ENCODE results near the gene RPS27A. TPM values are rescaled to one million over a fixed set of nuclear protein-coding genes. Genes with fewer than 3 reads are reported as not detected.

The RPS27A gene
- total and polyA plus RNA-seq, 9 of the 15 experiments (the other 6 are each of a cell fraction or from before 2014, with no cell fraction given) = 1,383 to 3,282 (median 2,242) TPM

- no peak for TF ChIP-seq CBFA2T3 (IDR thresholded peaks at IDR 0.05)
- no peak for TF ChIP-seq ZNF589 (CRISPR knock-in tag; IDR thresholded peaks at IDR 0.05; ENCODE audit: low read depth)
- TF ChIP-seq, protein P1, sequence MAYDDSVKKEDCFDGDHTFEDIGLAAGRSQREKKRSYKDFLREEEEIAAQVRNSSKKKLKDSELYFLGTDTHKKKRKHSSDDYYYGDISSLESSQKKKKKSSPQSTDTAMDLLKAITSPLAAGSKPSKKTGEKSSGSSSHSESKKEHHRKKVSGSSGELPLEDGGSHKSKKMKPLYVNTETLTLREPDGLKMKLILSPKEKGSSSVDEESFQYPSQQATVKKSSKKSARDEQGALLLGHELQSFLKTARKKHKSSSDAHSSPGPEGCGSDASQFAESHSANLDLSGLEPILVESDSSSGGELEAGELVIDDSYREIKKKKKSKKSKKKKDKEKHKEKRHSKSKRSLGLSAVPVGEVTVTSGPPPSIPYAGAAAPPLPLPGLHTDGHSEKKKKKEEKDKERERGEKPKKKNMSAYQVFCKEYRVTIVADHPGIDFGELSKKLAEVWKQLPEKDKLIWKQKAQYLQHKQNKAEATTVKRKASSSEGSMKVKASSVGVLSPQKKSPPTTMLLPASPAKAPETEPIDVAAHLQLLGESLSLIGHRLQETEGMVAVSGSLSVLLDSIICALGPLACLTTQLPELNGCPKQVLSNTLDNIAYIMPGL (CRISPR knock-in tag; IDR thresholded peaks at IDR 0.05) = 0 out of 2 replicates have a peak, but pooled peaks have one; percentile 60
- TF ChIP-seq CBX3 (IDR thresholded peaks at IDR 0.05; ENCODE audit: borderline replicate concordance in 1 of 2, low read length in 2 of 2) = peak in 1 of 2 experiments; percentile 57; a peak in 1 of 3 replicates
- no peak for TF ChIP-seq ARHGAP35 (IDR thresholded peaks at IDR 0.05; ENCODE audit: partially characterized antibody)
- TF ChIP-seq EGR1 (conservative IDR thresholded peaks at IDR 0.05) = no peak
- TF ChIP-seq, protein P2, sequence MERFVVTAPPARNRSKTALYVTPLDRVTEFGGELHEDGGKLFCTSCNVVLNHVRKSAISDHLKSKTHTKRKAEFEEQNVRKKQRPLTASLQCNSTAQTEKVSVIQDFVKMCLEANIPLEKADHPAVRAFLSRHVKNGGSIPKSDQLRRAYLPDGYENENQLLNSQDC (CRISPR knock-in tag; IDR thresholded peaks at IDR 0.05) = 0 out of 2 replicates have a peak, but pooled peaks have one; percentile 19
- TF ChIP-seq SMARCA4 (IDR thresholded peaks at IDR 0.05) = peak; percentile 23; the same call in 1 of the 2 replicates
- TF ChIP-seq CREM (IDR thresholded peaks at IDR 0.05; ENCODE audit: low read depth) = no peak; the same call in none of the 2 replicates
- no peak for TF ChIP-seq MEF2A (IDR thresholded peaks at IDR 0.05; ENCODE audit: control insufficient read depth, low read depth, low read length)
- no peak for TF ChIP-seq ZSCAN32 (CRISPR knock-in tag; IDR thresholded peaks at IDR 0.05)
- TF ChIP-seq MAFG (tag; conservative IDR thresholded peaks at IDR 0.05) = no peak
- TF ChIP-seq ZBTB7A (IDR thresholded peaks at IDR 0.05; ENCODE audit: borderline replicate concordance, control insufficient read depth, low read depth, low read length) = peak; percentile 55; the same call in 1 of the 2 replicates
- peak; percentile 98 for TF ChIP-seq CC2D1A (IDR thresholded peaks at IDR 0.05)
- TF ChIP-seq ARNT (IDR thresholded peaks at IDR 0.05) = peak; percentile 60 to 77; a peak in 2 of 4 replicates
- TF ChIP-seq CXXC5 (CRISPR knock-in tag; IDR thresholded peaks at IDR 0.05) = peak; percentile 62
- no peak for TF ChIP-seq HLTF (IDR thresholded peaks at IDR 0.05)
- TF ChIP-seq TAF9B (IDR thresholded peaks at IDR 0.05; ENCODE audit: partially characterized antibody) = peak; percentile 92
- no peak for TF ChIP-seq EWSR1 (IDR thresholded peaks at IDR 0.05; ENCODE audit: borderline replicate concordance, low read depth, partially characterized antibody)
- no peak for TF ChIP-seq PREB (CRISPR knock-in tag; IDR thresholded peaks at IDR 0.05)
- TF ChIP-seq TAL1 (IDR thresholded peaks at IDR 0.05) = peak; percentile 50
- no peak for TF ChIP-seq RHOXF2B (CRISPR knock-in tag; conservative IDR thresholded peaks at IDR 0.05)
- TF ChIP-seq, protein P3, sequence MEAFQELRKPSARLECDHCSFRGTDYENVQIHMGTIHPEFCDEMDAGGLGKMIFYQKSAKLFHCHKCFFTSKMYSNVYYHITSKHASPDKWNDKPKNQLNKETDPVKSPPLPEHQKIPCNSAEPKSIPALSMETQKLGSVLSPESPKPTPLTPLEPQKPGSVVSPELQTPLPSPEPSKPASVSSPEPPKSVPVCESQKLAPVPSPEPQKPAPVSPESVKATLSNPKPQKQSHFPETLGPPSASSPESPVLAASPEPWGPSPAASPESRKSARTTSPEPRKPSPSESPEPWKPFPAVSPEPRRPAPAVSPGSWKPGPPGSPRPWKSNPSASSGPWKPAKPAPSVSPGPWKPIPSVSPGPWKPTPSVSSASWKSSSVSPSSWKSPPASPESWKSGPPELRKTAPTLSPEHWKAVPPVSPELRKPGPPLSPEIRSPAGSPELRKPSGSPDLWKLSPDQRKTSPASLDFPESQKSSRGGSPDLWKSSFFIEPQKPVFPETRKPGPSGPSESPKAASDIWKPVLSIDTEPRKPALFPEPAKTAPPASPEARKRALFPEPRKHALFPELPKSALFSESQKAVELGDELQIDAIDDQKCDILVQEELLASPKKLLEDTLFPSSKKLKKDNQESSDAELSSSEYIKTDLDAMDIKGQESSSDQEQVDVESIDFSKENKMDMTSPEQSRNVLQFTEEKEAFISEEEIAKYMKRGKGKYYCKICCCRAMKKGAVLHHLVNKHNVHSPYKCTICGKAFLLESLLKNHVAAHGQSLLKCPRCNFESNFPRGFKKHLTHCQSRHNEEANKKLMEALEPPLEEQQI (IDR thresholded peaks at IDR 0.05) = no peak
- TF ChIP-seq NCOR1 (IDR thresholded peaks at IDR 0.05) = peak; percentile 37; the same call in 1 of the 2 replicates
- TF ChIP-seq ZKSCAN8 (CRISPR knock-in tag; IDR thresholded peaks at IDR 0.05) = no peak
These were observed at the start of gene RPS27A, which contains the start of gene CLHC1 (continued) for GRCh38 chr2:55232084-55232862.
